ENCODE data around the gene EBI3.
"Not testable (repeated sequence)": the region's sequence is repeated elsewhere in the genome, so short reads cannot be mapped to it uniquely, and the experiment has no call there.

Gene EBI3

GRCh38 chr19:4237510-4237909, 8.2 kb downstream of the EBI3 start:
- FAIRE-seq = not testable (repeated sequence)

DNA sequence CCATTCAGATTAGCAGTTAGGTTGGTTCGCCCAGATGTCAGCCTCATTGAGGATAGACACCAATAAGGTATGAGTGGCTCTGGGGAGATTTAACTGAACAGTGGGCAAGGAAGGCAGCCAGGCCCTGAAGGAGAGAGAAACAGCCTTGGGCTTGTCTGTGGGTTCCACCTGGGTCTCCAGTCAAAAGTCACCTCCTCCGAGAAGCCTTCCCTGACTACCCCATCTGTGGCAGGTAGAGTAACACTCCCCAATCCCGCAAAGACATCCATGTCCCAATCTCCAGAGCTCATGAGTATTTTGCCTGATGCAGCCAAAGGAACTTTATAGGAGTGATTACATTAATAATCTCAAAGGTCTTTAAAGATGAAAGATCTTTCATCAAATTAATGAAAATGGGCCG, 9.5 kb downstream of the EBI3 start:
- no peak for FAIRE-seq

- FAIRE-seq = no peak
These were observed 12.6 kb downstream of the EBI3 start for GRCh38 chr19:4241824-4242430.

DNA sequence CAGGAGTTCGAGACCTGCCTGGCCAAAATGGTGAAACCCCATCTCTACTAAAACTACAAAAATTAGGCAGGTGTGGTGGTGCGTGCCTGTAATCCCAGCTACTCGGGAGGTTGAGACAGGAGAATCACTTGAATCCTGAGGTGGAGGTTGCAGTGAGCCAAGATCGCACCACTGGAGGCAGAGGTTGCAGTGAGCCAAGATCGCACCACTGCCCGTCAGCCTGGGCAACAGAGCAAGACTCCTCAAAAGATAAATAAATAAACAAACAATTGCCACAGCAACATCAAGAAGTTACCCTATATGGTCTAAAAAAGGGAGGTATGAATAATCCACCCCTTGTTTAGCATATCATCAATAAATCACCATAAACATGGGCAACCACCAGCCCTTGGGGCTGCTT, 16.6 kb downstream of the EBI3 start:
- not testable (repeated sequence) for FAIRE-seq

GRCh38 chr19:4246767-4247593, 17.7 kb downstream of the EBI3 start, which contains the start of gene YJU2:
Gene YJU2 (plus strand): TSS chr19:4247080. CDS start chr19:4247147, 67 bp downstream.
- peak; percentile 85 for FAIRE-seq

- no peak for FAIRE-seq
These were observed 27.2 kb downstream of the EBI3 start for GRCh38 chr19:4256563-4256962.

GRCh38 chr19:4257025-4257424, 27.7 kb downstream of the EBI3 start:
- FAIRE-seq = no peak

- FAIRE-seq = no peak
These were observed 28.9 kb downstream of the EBI3 start for GRCh38 chr19:4258181-4258580.

GRCh38 chr19:4260613-4261191, 31.4 kb downstream of the EBI3 start:
- FAIRE-seq = no peak

DNA sequence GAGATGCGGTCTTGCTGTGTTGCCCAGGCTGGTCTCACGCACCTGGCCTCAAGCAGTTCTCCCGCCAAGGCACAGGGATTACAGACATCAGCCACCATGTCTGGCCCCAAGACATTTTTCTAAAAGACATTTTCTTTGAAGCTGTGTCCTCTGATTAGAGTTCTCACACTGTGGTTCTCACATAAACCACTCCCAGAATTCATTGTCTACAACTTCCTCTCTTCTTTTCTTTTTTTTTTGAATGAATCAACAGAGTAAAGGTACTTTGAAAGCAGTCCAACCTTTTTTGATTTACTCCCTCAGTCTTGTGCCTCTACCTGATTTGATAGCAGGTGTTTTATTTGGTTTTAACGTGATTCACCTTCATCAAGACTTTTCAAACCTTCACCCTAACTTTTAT, 35.5 kb downstream of the EBI3 start:
- no peak for FAIRE-seq

DNA sequence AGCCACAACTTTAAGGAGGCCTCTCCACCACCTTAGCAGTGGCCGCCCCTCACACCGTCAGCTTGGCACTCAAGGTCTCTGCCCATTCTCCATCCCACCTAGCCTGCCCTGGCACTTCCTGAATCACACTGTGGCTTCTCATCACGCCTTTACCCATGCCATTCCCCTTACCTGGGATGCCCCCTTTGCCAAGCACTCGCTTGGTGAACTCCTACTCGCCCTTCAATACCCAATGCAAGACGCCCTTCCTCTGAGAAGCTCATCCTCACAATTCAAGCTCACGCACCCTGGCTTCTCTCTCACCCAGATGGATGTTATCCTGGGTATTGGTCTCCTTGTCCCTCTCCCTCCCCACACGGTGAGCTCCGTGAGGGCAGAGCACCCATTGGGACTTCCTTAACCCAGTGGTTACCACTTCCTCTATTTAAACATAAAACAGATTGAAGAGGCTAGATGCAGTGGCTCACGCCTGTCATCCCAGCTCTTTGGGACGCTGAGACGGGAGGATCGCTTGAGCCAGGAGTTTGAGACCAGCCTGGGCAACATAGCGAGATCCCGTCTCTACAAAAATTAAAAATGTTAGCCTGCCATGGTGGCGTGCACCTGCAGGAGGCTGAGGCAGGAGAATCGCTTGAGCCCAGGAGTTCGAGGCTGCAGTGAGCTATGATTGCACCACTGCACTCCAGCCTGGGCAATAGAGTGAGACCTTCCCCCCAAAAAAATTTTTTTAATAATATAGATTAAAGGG, 37.1 kb downstream of the EBI3 start:
- FAIRE-seq = no peak

DNA sequence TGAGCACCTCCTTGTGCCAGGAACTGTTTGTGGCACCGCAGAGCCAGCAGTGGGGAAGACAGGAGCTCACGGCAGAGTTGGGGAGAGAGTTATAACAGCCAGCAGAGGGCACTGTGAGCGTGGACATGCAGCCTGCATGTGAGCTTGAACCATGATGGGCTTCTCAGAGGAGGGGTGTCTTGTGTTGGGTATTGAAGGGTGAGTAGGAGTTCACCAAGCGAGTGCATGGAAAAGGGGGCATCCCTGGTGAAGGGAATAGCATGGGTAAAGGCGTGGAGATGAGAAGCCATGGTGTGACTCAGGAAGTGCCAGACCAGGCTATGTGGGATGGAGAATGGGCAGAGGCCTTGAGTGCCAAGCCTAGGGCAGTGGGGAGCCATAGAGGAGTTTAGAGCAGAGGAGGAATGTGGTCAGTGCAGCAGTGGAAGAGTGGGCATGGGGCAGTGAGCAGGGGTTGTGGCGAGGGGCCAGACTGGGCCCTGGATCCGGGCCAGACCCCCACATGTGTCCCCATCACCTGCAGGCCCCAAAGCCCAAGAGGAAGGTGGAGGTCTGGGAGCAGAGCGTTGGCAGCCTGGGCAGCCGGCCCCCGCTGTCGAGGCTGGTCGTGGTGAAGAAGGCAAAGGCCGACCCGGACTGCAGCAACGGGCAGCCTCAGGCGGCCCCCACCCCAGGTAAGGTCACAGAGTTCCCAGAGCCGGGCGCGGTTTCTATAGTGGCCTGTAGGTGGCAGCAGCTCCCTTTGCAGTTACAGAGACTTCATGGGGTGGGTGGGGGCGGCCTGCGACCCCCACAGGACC, 38.0 kb downstream of the EBI3 start:
- no peak for FAIRE-seq

- FAIRE-seq = no peak
These were observed 38.8 kb downstream of the EBI3 start for GRCh38 chr19:4267901-4268815.

GRCh38 chr19:4268816-4269430, 39.6 kb downstream of the EBI3 start:
- no peak for FAIRE-seq

- FAIRE-seq = no peak
These were observed 43.6 kb downstream of the EBI3 start for GRCh38 chr19:4272894-4273293.

- FAIRE-seq = not testable (repeated sequence)
These were observed 45.0 kb downstream of the EBI3 start for GRCh38 chr19:4274321-4274686.

DNA sequence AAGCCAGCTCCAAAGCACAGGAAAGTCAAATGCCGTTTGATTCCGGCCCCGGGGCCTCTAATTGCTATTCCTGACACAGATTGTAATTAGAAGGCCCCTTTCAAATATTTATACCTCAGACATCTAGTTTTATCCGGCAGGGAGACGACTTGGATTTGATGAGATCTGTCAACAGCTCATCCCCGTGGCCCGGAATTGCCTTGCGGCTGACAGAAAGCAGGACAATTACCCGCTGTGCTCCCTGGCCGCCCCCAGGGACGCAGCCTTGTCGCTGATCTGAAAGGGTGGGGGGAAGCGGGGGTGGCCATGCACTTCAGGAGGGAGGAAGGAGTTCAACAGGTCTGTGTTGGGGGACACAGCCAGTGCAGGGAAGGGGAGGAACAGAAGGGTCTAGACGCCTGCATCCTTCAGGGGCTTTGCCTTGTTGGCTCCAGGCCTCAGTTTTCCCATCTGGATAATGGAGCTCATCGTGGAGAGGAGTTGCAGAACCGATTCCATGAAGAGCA, 47.9 kb downstream of the EBI3 start:
- FAIRE-seq = no peak

DNA sequence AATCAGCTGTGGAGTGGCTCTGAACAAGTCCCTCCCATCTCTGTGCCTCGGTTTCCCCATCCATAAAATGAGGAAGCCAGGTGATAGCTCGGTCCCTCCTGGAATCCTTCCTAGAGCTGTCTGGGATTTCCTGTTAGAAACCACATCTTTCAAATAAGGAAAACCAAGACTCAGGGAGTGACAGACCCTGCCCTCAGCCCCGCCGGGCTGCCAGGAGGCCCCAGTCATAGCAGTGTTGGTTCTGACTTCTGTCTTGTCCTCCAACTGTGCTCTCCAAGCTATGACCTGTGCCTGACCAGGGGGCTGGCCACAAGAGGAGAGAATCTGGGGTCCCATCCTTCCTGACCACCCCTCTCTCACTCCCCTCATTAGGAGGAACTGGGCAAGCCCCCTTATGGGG, 48.7 kb downstream of the EBI3 start:
- no peak for FAIRE-seq

GRCh38 chr19:4278419-4279266, 49.3 kb downstream of the EBI3 start, which contains the start of gene SHD:
Gene SHD (plus strand): TSS chr19:4279266. CDS start chr19:4280064, 798 bp downstream.
- FAIRE-seq = no peak

- no peak for FAIRE-seq
These were observed 49.9 kb downstream of the EBI3 start for GRCh38 chr19:4279267-4279529.
